Muscle of back (tissue), 11 donors: ENCODE measurements around the gene PARD3. TPM values are rescaled to one million over a fixed set of nuclear protein-coding genes. Genes with fewer than 3 reads are reported as not detected.

Source experiments
- DNase-seq, 3 donors: peaks; one replicate each; pipeline versions ENCODE4 v3.0.0 to v3.0.0-alpha.2; 2013
- polyA plus RNA-seq, 10 donors: library from polyadenylated mRNA; unstranded; fragments of 120-200 nt; gene quantifications; one replicate each; pipeline ENCODE4 v1.2.1, GENCODE V29; 2013; ENCODE audit not compliant: insufficient read length in 10 of 10

PARD3 gene
- polyA plus RNA-seq, 10 donors = 35.1 to 55.3 (median 41.4) TPM

DNA sequence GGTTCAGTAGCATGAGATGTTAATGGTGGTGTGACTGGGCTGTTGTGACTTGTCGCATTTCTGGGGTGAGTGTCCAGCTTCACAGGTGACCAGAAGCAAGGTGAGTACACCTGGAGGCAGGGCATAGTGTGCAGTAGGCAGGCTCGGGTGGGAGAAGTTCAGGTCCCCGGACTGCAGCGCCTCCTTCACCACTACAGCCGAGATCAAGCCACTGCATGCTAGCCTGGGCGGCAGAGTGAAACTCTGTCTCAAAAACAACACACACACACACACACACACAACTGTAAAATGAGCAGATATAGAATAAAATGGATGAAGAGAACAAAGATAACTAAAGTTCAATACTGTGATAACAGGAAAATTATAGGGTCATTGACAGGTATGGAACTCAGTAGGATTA lies 11.1 kb upstream of the PARD3 start:
- no peak for DNase-seq

DNA sequence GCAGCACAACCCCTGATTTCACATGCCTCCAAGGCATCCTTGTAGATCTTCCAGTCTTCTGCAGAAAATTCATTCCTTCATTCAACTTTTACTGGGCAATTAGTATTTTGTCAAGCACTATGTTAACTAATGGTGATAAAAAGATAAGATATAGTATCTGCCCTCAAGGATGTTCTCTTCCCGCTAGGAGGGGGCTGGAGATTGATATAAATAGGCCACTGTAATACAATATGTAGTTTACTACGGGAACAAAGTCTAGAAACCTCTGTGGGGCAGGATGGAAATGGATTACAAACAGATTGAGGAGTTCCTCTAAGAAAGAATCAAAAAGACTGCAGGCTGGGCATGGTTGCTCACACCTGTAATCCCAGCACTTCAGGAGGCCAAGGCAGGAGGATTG lies 10.3 kb upstream of the PARD3 start:
- no peak for DNase-seq

DNA sequence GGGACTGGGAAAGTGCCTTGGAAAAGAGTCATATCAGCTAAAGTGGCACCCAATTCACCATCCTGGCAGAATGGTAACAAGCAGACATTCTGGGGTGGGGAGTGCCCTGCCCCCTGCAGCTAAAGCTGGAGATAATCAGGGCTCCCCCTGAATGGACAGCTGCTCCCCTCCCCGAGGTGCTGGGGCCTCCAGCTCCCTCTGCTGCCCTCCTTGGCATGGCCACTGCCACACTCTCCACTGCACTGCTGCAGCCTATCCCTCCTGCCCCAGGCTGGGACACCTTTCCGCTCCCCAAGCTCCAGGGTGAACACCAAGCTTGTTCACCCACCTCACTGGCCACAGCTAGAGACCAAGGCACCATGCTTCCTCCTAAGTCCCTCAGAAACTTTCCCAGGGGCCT lies 9.8 kb upstream of the PARD3 start:
- DNase-seq = no peak

DNA sequence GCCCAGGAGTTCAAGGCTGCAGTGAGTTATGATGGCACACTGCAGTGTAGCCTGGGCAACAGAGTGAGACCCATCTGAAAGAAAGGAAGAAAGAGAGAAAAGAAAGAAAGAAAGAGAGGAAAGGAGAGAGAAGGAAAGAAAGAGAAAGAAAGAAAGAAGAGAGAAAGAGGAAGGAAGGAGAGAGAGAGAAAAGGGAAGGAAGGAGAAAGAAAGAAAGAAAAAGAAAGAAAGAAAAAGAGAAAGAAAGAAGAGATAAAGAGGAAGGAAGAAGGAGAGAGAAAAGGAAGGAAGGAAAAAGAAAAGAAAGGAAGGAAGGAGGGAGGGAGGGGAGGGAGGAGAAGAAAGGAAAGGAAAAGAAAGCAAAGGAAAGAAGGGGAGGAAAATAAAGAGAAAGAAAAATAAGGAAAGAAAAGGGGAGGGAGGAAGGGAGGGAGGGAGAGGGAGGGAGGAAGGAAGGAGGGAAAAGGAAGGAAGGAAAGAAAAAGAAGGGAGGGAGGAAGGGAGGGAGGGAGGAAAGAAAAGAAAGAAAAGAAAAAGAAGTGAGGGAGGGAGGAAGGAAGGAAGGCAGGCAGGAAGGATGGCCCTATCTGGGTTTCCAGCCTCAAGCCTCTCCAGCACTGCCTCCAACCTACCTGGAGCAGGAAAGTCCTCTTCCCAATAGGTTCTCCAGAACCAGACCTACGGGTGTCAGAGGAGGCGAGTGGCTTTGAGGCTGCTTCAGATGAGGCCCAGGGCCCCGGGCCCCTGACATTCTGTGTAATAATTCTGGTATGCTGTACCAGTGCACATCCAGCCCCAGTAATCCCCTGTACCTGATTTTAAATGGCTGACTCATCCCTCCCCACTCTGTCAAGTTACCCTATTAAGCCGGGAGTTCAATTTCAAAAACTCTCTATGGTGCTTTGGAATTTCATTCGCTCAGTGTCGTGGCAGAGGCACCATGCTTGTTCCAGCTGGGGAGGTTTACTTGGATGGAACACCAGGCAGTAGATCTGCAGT lies 6.8 kb upstream of the PARD3 start:
- no peak for DNase-seq

DNA sequence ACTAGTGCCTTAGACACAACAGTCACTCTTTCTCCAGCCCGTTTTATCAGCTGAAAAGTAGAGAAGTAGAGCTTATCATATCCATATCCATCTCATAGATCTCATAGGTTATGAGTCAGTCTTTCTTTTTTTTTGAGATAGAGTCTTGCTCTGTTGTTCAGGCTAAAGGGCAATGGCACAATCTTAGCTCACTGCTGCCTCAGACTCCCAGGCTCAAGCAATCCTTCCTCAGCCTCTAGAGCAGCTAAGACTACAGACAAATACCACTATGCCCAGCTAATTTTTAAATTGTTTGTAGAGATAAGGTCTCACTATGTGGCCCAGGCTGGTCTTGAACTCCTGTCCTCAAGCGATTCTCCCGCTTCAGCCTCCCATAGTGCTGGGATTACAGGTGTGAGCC lies 2.5 kb upstream of the PARD3 start:
- no peak for DNase-seq

DNA sequence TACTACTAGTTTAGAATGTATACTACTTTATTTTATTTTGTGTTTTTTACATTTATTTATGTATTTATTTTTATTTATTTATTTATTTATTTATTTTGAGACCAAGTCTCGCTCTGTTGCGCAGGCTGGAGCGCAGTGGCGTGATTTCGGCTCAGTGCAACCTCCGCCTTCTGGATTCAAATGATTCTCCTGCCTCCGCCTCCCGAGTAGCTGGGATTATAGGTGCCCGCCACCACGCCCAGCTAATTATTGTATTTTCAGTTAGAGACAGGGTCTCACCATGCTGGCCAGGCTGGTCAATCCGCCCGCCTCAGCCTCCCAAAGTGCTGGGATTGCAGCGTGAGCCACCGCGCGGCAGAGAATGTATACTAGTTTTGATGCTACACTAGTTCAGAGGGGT lies 2.0 kb upstream of the PARD3 start:
- no peak for DNase-seq

DNA sequence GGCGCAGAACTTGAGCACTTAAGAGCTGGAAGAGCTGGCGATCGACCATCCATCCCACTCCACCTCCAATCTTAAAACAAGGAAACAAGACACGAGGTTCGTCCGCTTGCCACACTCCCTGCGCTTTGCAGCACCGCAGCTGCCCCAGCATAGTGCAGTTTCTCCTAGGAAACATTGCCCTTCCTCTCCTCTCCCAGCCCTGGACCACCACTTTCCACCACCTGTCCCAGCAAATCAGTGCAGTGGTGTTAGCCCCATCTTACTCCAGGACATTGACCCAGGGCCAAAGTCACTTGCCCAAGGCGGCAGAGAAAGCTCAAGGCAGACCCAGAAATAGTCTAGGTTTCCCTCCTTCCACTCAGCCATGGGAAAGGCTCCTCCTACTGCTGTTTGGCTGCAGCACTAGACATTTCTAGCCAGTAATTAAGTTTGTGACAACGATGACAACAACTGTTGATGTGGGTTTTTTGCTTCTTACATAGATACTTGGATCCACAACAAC lies 1.5 kb upstream of the PARD3 start:
- peak in 2 of 3 donors; percentile 42 to 66 for DNase-seq

DNA sequence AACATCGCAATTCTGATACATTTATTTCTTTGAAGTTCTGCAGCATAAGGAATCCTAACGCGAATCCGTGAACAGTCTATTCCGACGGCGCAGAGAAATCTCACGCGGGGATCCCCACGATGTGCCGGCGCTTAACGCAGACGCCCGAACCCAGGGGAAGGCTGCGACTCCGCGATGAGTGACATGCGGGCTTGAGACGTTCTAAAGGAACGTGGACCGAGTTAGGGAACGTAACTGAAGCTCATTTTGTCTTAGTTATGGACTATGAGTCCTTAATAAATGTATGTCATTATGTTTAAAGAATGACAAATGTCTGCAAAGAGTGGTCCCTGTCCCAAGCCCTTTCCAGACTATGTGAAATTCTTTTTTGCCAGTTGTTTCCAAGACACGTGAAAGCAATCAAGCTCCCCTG lies 995 bp upstream of the PARD3 start:
- no peak for DNase-seq

DNA sequence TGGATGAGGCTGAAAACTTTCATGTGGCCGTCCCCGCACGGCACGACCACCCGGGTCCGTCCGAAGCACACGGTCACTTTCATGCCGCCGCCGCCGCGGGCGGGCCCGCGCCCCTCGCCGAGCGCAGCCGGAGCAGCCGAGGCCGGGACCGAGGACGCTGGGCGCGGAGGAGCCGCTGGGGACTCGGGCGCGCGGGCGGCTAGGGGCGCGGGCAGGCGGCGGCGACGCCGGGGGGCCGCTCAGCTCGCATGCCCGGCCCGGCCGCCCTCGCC lies 247 bp downstream of the PARD3 start:
- no peak for DNase-seq

DNA sequence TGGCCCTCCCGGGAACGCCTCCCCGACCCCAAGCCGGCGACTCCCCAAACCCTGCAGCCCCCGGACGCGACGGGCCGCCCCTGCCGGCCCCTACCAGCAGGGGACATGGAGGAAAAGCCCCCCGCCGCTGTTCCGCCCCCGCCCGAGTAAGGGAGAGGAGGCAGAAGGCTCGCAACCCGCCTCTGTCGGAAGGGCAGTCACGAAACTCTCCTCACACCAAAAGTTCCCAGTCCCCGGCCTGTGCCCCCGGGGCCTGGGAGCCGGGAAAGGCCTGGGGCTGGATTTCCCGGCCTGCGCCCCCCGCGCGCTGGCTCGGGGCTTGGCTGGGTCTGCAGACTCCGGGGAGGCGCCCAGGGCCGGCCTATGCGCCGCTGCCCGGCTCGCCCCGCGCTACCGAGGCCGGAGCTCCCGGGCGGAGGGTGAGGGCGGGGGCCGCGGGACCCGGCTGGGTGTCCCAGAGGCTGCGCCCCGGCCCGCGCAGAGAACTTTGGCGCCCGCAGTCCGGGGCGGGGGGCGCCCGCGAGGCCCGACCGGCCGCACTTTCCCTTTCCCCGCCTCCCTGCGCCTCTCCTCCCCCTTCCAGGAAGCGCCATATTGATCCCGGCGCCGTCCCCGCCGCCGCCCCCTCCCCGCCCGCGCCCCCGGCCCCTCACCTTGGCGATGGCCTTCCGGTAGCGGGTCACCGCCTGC lies 728 bp downstream of the PARD3 start:
- peak in 2 of 3 donors; percentile 74 to 86 for DNase-seq

DNA sequence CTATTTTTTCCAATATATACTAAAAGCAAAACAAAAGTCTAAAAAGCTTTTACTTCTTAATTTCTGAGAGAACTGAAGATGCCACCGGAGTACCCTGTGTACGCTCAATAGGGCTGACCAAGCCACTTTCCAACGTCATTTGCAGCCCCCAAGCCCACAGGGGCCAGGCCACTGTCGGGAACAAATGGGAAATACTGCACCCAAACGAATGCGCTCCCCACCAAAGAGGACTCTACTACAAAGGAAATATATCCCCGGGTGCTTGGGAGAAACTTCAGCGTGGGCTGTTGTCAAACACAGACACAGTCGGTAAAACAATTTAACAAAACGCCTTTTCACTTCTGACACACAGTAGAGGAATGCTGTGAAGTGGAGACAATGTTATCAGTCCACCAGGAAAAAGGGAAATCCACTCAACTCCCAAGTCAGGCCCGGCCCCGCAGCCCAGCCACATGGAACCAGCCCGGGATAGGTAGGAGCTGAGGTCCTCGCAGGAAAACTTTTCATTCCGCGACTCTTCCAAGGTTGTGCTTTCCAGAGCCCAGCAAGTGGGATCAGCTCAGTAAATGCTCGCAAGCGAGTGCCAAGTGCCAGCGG lies 1.4 kb downstream of the PARD3 start:
- DNase-seq = no peak

DNA sequence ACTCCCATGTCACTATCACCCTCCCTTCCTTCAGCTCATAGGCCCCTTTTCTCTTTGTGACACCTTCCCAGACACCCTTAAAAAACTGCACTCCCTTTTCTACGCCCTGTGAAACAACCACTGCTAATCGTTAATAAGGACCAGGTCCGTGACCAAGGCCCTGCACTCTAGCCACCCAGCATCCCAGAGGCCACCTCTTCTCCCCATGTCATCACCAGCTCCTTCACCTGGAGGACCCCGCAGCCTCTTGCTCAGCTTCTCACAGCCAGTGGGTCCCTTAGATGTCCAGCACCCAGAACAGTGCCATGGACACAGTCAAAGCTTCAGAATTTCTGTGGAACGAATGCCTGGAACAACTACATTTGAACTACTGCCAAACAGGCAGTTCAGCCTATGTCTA lies 2.3 kb downstream of the PARD3 start:
- DNase-seq = peak in 1 of 3 donors; percentile 36

DNA sequence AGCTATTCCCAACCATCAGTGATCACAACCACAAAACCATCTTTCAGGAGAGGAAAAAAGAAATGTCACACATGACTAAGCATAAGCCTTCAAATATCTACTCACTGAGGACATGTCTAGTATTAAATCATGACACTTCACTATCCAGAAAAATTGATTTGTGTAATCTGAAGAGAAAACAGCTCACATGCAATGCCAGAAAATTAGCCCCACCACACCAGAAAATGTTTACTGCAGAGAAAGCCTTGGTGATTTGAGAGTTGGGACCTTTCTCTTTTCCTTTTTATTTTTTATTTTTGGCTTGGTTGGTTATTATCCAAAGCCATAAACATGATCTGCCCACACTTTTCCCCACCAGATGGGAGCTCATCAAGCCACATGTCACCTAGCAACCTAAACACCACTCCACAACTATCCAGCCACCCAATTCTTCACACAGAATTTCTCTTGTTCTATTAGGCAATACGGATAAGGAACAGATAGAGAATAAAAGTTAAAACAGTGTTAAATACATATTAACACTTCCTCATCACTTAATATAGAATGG lies 3.1 kb downstream of the PARD3 start:
- peak in 1 of 3 donors; percentile 39 for DNase-seq

DNA sequence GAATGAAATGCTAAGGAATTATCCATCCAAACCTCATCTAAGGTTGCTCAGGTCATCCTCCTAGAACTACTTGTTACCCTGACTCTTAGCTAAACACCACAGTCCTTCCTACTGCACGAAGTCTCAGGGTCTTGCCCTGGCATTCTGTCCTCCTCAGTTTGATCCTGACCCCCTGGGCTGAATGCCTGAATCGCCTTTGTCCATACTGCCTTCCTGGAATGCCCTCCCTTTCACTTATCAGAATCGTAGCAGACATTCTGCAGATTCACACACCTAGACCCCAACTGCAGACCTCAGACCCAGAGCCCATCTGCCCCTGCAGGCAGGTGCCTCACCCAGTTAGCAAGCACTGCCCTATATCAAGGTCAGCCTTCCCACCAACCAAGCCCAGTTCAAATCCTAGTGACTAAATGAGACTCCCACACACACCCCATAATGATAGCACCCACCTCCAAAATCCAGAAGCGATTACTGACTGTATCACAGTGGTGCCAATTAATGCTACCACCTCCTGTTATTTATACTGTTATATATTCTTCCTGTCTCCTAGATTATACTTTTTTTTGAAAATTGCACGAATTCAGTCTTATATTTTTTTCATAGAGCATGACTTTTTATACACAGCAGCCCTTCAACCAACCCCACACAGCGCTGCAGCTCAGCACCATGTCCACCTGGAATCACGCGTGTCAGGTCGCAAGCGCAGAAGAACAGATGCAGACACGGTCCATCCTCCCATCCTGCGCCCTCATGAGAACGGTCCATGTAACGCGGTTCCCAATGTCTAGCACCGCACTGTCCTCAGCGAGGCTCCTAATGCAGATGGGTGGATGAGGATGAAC lies 3.7 kb downstream of the PARD3 start:
- no peak for DNase-seq

DNA sequence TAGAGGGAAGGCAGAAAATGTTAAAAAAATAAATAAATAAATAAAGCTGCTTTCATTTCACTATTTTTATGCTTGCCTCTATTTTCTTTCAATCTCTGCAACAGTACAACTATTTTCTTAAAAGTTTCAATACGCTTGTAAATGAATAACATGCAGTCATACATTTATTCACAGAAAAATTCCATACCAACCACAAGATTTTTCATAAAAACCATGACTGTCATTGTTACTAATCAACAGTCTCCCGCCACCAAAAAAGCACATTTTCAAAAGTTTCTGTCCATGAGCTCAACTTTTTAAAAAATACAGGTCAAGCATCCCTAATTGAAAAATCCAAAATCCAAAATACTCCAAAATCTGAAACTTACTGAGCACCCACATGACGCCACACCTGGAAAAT lies 5.3 kb downstream of the PARD3 start:
- no peak for DNase-seq

DNA sequence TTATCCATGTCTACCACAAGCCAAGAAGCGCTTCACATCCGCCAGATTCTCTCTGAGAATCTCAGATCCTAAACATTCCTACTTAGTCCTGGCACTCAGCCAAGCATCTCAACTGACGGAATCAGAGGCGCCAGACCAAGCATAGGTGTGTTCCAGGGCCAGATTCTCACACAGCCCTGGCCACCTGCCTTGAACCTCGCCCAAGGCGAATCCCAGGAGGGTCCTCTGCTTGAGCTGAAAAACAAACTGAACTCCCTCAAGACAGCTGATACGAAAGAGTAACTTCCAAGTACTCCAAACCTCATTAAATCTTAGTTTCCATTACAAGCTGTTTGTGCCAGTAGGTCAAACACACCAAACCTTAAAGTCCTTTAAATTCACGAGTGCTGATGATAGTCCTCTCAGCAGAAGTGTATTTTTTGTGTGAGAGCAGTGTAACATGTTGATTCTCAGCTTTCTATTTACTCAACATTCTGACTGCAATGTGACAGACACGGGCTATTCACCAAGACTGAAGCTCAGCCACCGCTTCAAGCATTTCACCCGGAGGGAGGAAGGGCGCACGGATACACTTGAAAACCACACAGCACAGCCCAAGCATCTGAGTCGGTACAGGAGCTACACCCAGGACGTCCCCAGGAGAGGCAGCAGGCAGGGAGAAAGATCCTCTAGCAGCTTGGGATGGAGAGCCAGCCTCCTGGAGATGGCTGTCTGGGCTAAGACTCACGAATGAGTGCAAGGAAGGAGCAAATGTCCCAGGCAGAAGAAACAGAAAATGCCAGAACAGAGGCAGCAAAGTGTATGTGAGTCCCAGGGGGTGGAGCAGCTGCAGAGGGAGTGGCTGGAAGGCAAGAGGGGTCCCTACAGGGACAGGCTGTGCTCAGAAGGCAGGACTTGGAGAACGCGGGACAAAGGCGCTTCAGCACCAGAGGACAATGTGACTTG lies 6.0 kb downstream of the PARD3 start:
- DNase-seq = peak in 2 of 3 donors; percentile 71 to 86

DNA sequence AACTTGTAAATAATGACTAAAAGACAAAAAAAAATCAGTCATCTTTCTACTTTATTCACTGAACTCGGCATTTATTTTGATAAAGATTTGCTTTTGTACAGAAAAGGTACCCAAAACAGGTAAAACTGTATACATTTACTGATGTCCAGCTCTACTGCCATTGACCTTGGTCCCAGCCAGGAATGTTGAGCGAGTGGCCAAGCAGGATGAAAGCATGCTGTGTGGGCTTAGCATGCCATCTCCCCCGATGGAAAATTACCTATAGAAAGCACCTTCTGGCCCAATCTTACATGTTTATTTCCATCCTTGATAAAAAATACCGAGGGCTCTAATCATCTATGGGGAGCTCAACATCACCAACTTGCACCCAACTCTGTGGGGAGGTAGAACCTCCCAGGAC lies 6.8 kb downstream of the PARD3 start:
- DNase-seq = no peak

DNA sequence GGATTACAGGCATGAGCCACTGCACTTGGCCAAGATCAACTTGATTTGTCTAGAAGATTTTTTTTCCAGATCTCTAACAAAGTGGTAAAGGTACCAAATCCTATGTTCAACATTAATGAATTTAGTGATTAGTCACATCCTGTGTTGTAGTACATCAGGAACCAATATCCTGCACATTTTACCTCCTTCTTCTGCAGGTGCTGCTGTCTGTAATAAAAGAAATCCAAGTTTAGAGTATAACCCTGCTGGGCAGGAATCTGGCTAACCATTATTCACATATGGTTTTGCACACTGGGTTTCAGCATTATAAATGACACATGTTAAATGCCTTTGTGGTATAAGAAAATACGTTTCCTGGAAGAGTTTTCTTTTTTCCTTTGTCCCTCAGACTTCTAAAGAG lies 10.8 kb downstream of the PARD3 start:
- DNase-seq = no peak

DNA sequence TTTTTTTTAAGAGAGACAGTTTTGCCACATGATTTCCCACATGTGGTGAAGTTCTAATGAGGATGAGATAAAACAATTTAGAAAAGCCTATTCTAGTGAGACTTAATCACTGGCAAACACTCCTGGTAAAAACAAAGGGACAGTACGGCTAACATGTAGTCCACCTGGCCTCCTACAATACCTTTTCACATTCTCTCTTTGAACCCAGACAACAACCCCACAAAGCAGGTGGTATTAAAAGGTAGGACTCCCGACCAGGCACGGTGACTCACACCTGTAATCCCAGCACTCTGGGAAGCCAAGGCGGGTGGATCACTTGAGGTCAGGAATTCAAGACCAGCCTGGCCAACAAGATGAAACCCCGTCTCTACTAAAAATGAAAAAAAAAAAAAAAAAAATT lies 12.4 kb downstream of the PARD3 start:
- no peak for DNase-seq

DNA sequence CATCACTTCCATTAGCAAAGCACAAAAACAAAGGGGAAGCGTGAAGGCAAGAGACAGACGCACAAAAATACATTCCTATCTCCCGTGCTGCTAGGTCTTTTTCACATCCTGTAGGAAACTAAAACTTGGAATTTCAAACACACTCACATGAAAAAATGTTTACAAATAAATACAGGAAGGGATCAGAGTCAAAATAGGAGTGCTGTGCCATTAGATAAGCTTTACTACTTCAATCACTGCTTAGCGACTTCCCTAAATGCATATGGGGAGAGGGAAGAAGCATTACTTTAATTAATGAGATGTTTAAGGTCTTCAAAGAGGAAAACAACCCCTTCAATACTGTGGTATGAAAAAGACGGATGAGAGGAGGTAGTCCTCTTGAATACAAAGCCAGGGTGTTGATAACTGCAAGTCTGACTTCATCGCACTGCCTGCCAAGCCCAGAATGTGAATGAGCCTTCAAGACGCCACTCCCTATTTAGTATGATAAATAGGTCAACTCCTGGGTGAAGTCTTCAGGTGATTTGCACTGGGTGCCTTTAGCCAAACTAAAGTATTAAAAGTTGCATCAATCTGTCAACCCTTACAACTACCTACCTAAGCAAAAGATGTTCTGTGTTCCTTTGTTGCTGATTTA lies 13.9 kb downstream of the PARD3 start:
- DNase-seq = no peak
